Embryonic facial prominence (tissue), 1 donor: ENCODE data around the gene FOXRED1.
"Not testable (repeated sequence)": the region's sequence is repeated elsewhere in the genome, so short reads cannot be mapped to it uniquely, and the experiment has no call there.

Experiments
- DNase-seq: peaks from one replicate; pipeline ENCODE4 v3.0.0-alpha.2; 2016; ENCODE audit errors: extremely low spot score

Gene FOXRED1

GRCh38 chr11:126277322-126277721 lies 8.4 kb downstream of the FOXRED1 start:
- DNase-seq, result no peak

GRCh38 chr11:126277780-126278179 lies 8.8 kb downstream of the FOXRED1 start:
- no peak for DNase-seq

- DNase-seq, result no peak
Measured at GRCh38 chr11:126279191-126279590, 10.2 kb downstream of the FOXRED1 start.

- no peak for DNase-seq
Measured at GRCh38 chr11:126280595-126280994, 11.6 kb downstream of the FOXRED1 start.

- DNase-seq, result no peak
Measured at GRCh38 chr11:126281245-126281644, 12.3 kb downstream of the FOXRED1 start.

GRCh38 chr11:126281666-126282175 lies 12.8 kb downstream of the FOXRED1 start:
- DNase-seq, result no peak

- DNase-seq, result no peak
Measured at GRCh38 chr11:126282361-126282735, 13.4 kb downstream of the FOXRED1 start.

GRCh38 chr11:126282736-126283591 lies 14.0 kb downstream of the FOXRED1 start, which contains the start of gene TIRAP:
Gene TIRAP, plus strand, starts transcription at chr11:126283093. Its CDS starts 7,802 bp downstream, at chr11:126290895.
- peak; percentile 70 for DNase-seq

GRCh38 chr11:126284829-126285228 lies 15.9 kb downstream of the FOXRED1 start:
- no peak for DNase-seq

GRCh38 chr11:126288237-126288636 lies 19.3 kb downstream of the FOXRED1 start:
- DNase-seq, result no peak

- DNase-seq, result no peak
Measured at GRCh38 chr11:126290887-126291286, 21.9 kb downstream of the FOXRED1 start.

- DNase-seq, result no peak
Measured at GRCh38 chr11:126293726-126294125, 24.8 kb downstream of the FOXRED1 start.

GRCh38 chr11:126297004-126297403 lies 28.1 kb downstream of the FOXRED1 start:
- no peak for DNase-seq

GRCh38 chr11:126303623-126304456 lies 34.9 kb downstream of the FOXRED1 start, which contains the start of gene DCPS:
Gene DCPS, plus strand, starts transcription at chr11:126304060. Its CDS starts 21 bp downstream, at chr11:126304081.
- DNase-seq, result peak; percentile 76

- DNase-seq, result no peak
Measured at GRCh38 chr11:126304457-126305075, 35.6 kb downstream of the FOXRED1 start.

- DNase-seq, result no peak
Measured at GRCh38 chr11:126305699-126306098, 36.7 kb downstream of the FOXRED1 start.

GRCh38 chr11:126307706-126308105 lies 38.8 kb downstream of the FOXRED1 start:
- DNase-seq, result no peak

GRCh38 chr11:126308271-126308671 lies 39.3 kb downstream of the FOXRED1 start:
- DNase-seq, result no peak

- not testable (repeated sequence) for DNase-seq
Measured at GRCh38 chr11:126308771-126309170, 39.8 kb downstream of the FOXRED1 start.

- no peak for DNase-seq
Measured at GRCh38 chr11:126310200-126310991, 41.4 kb downstream of the FOXRED1 start.

- no peak for DNase-seq
Measured at GRCh38 chr11:126310992-126311310, 42.0 kb downstream of the FOXRED1 start.
